H9 (cell line): ENCODE measurements around the gene CARM1. TPM values are rescaled to one million over a fixed set of nuclear protein-coding genes. Genes with fewer than 3 reads are reported as not detected.
A peak's percentile ranks its signal among the peaks of the same experiment; 100 is the strongest.
"Not testable (repeated sequence)": the region's sequence is repeated elsewhere in the genome, so short reads cannot be mapped to it uniquely, and the experiment has no call there.

Experiments used
- DNase-seq: peaks from one replicate; pipeline ENCODE4 v3.0.0-alpha.2; 2017
- H2AFZ ChIP-seq: one replicate; pipeline ENCODE4 v1.6.1; 2013; ENCODE audit warnings: mild to moderate bottlenecking, low read length, control low read depth, moderate library complexity
- H2AK5ac ChIP-seq: 2 replicates; pipeline ENCODE4 v1.6.1; 2013; ENCODE audit warnings: low read length, control low read depth, mixed read lengths; ENCODE audit not compliant: insufficient read length
- H2BK120ac ChIP-seq: one replicate; pipeline ENCODE4 v1.6.1; 2013; ENCODE audit warnings: low read depth, mild to moderate bottlenecking, low read length, control low read depth, inconsistent platforms; ENCODE audit not compliant: poor library complexity, severe bottlenecking
- H2BK12ac ChIP-seq: 2 replicates; pipeline ENCODE4 v1.6.1; 2013; ENCODE audit warnings: low read length, control low read depth, mixed read lengths, low read depth; ENCODE audit not compliant: insufficient read length
- H2BK15ac ChIP-seq: 2 replicates; pipeline ENCODE4 v1.6.1; 2013; ENCODE audit warnings: low read depth, low read length, control low read depth
- H2BK20ac ChIP-seq: one replicate; pipeline ENCODE4 v1.6.1; 2013; ENCODE audit warnings: low read depth, mild to moderate bottlenecking, low read length, control low read depth, inconsistent platforms; ENCODE audit not compliant: poor library complexity, severe bottlenecking
- H2BK5ac ChIP-seq: 2 replicates; pipeline ENCODE4 v1.6.1; 2013; ENCODE audit warnings: low read length, control low read depth, mixed read lengths; ENCODE audit not compliant: insufficient read length
- H3K14ac ChIP-seq: 2 replicates; pipeline ENCODE4 v1.6.1; 2013; ENCODE audit warnings: low read length, control low read depth; ENCODE audit not compliant: insufficient read depth
- H3K18ac ChIP-seq: 2 replicates; pipeline ENCODE4 v1.6.1; 2013; ENCODE audit warnings: low read depth, mild to moderate bottlenecking, mixed read lengths, low read length, control low read depth; ENCODE audit not compliant: insufficient read length
- H3K23ac ChIP-seq: 2 replicates; pipeline ENCODE4 v1.6.1; 2013; ENCODE audit warnings: low read length, control low read depth, mixed read lengths, low read depth; ENCODE audit not compliant: insufficient read length
- H3K23me2 ChIP-seq: 2 replicates; pipeline ENCODE4 v1.6.1; 2013; ENCODE audit warnings: low read depth, mild to moderate bottlenecking, mixed read lengths, low read length, control low read depth; ENCODE audit not compliant: insufficient read length, poor library complexity, severe bottlenecking
- H3K27ac ChIP-seq: 2 replicates; pipeline ENCODE4 v1.5.1; 2013; ENCODE audit warnings: low read length, control low read depth, mixed read lengths, low read depth; ENCODE audit not compliant: insufficient read length
- H3K27me3 ChIP-seq: 2 replicates; pipeline ENCODE4 v1.6.1; 2013; ENCODE audit warnings: low read length, control low read depth, inconsistent platforms; ENCODE audit not compliant: insufficient read depth
- H3K4ac ChIP-seq: 2 replicates; pipeline ENCODE4 v1.6.1; 2013; ENCODE audit warnings: low read depth, mild to moderate bottlenecking, control low read depth, inconsistent platforms, low read length, moderate library complexity
- H3K4me1 ChIP-seq: 2 replicates; pipeline ENCODE4 v1.6.1; 2013; ENCODE audit warnings: low read length, control low read depth, inconsistent platforms; ENCODE audit not compliant: insufficient read depth
- H3K4me2 ChIP-seq: 2 replicates; pipeline ENCODE4 v1.6.1; 2013; ENCODE audit warnings: low read length, control low read depth, mixed read lengths; ENCODE audit not compliant: insufficient read length, insufficient read depth
- H3K56ac ChIP-seq: 2 replicates; pipeline ENCODE4 v1.6.1; 2013; ENCODE audit warnings: low read depth, mild to moderate bottlenecking, mixed read lengths, low read length, control low read depth; ENCODE audit not compliant: insufficient read length
- H3K79me1 ChIP-seq: 2 replicates; pipeline ENCODE4 v1.6.1; 2013; ENCODE audit warnings: low read depth, mild to moderate bottlenecking, moderate library complexity, low read length, control low read depth, inconsistent platforms; ENCODE audit not compliant: insufficient read depth, poor library complexity, severe bottlenecking
- H3K79me2 ChIP-seq: 2 replicates; pipeline ENCODE4 v1.6.1; 2013; ENCODE audit warnings: low read length, control low read depth, inconsistent platforms; ENCODE audit not compliant: insufficient read depth
- H3K9ac ChIP-seq: 2 replicates; pipeline ENCODE4 v1.6.1; 2013; ENCODE audit warnings: low read length, control low read depth, mixed read lengths; ENCODE audit not compliant: insufficient read length; ENCODE audit errors: extremely low read depth
- H3K9me3 ChIP-seq: one replicate; pipeline ENCODE4 v1.6.1; 2013; ENCODE audit warnings: low read depth, low read length, inconsistent platforms; ENCODE audit not compliant: control insufficient read depth
- H3T11ph ChIP-seq: one replicate; pipeline ENCODE4 v1.6.1; 2013; ENCODE audit warnings: mild to moderate bottlenecking, low read length, control low read depth, inconsistent platforms
- H4K20me1 ChIP-seq: one replicate; pipeline ENCODE4 v1.6.1; 2013; ENCODE audit not compliant: control insufficient read depth, insufficient read length, insufficient read depth
- H4K5ac ChIP-seq: 2 replicates; pipeline ENCODE4 v1.6.1; 2013; ENCODE audit warnings: low read depth, mild to moderate bottlenecking, mixed read lengths, low read length, control low read depth; ENCODE audit not compliant: insufficient read length
- H4K8ac ChIP-seq: replicated peaks from 2 replicates; pipeline ENCODE4 v1.6.1; 2013; ENCODE audit warnings: low read length, control low read depth, mixed read lengths, low read depth; ENCODE audit not compliant: insufficient read length
- H4K91ac ChIP-seq: 2 replicates; pipeline ENCODE4 v1.6.1; 2013; ENCODE audit warnings: low read depth, mild to moderate bottlenecking, moderate library complexity, mixed read lengths, low read length, control low read depth; ENCODE audit not compliant: insufficient read length
- H3K27ac Mint-ChIP-seq, 3 experiments: 2 replicates in 2 of 3; 3 replicates in 1 of 3; pipeline ENCODE4 v1.8.0; 2020 to 2021; ENCODE audit warnings: mixed read lengths in 3 of 3, mild to moderate bottlenecking in 1 of 3, moderate library complexity in 1 of 3
- H3K27me3 Mint-ChIP-seq: 2 replicates; pipeline ENCODE4 v1.8.0; 2021; ENCODE audit warnings: low read depth, mild to moderate bottlenecking, moderate library complexity, mixed read lengths
- H3K36me3 Mint-ChIP-seq, 3 experiments: 2 replicates in 2 of 3; 3 replicates in 1 of 3; pipeline ENCODE4 v1.8.0; 2020 to 2021; ENCODE audit warnings: low read depth in 3 of 3, mixed read lengths in 3 of 3; ENCODE audit not compliant: insufficient read depth in 1 of 3
- H3K4me1 Mint-ChIP-seq, 2 experiments: 2 replicates each; pipeline ENCODE4 v1.8.0; 2020; ENCODE audit warnings: mixed read lengths in 2 of 2
- H3K4me3 Mint-ChIP-seq, 2 experiments: 2 replicates in 1 of 2; 3 replicates in 1 of 2; pipeline ENCODE4 v1.8.0; 2020 to 2021; ENCODE audit warnings: mild to moderate bottlenecking in 2 of 2, mixed read lengths in 2 of 2, moderate library complexity in 1 of 2
- H3K9me3 Mint-ChIP-seq, 2 experiments: 2 replicates in 1 of 2; 3 replicates in 1 of 2; pipeline ENCODE4 v1.8.0; 2020; ENCODE audit warnings: mild to moderate bottlenecking in 2 of 2, mixed read lengths in 2 of 2, moderate library complexity in 1 of 2
- whole genome bisulfite sequencing: extraction: QIAGEN DNeasy Blood & Tissue Kit; methylation state at CpG from one replicate; pipeline ENCODE4 v1.1.7; 2013; ENCODE audit warnings: missing lambda C conversion rate, low lambda C conversion rate, mixed read lengths; ENCODE audit not compliant: insufficient read length; ENCODE audit errors: extremely low coverage; 5-methylcytosine and 5-hydroxymethylcytosine counted together
- total RNA-seq: library from RNA; stranded (reverse); gene quantifications from 2 replicates; pipeline ENCODE4 v1.2.1, GENCODE V29; 2021
- TF ChIP-seq, protein P1 (sequence below): fragments of 200-600 bp; sonication (generic); conservative IDR thresholded peaks from 3 replicates; pipeline ENCODE4 v1.8.0; 2021; ENCODE audit warnings: antibody characterized with exemption, mild to moderate bottlenecking

CARM1 gene
- total RNA-seq, 1 experiment from 2014 or later: 111 TPM

DNA sequence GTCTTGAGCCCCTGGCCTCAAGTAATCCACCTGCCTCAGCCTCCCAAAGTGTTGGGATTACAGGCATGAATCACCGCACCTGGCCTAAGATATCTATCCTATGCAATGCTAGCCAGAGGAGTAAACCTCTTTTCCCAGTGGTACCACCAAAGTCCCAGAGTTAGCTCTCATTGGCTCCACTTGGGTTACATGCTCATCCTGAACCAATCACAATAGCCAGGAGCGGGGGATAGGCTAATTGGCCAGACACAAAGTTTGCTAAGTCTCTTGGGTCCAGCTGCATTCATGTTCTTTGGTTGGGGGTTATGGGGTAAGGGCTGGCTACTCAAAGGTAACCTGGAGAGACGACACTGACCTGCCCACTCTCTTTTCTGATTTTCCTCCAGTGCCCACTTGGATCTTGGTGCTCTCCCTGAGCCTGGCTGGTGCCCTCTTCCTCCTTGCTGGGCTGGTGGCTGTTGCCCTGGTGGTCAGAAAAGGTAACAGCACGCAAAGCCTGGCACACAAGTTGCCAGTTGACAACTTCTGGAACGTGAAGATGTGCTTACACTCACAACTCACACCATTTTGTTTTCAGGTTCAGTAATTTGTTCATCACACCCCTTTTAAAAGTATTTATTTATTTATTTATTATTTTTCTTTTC, 15.4 kb upstream of the CARM1 start:
- H3K9me3 Mint-ChIP-seq: no peaks in the 10 kb centered on the region
- H3K4me1 Mint-ChIP-seq: peaks cover 0 to 7% of the 10 kb centered on the region in 2 experiments; a peak in 1 of 4 replicates
- Histone ChIP-seq H3K56ac (no peak overlapping the region), H2AK5ac (no peak overlapping the region), H3K23me2 (no peaks in the 10 kb centered on the region), H2BK15ac (no peak overlapping the region), H4K5ac (no peak overlapping the region), H3K23ac (no peak overlapping the region), H3K4ac (no peak overlapping the region), H2AFZ (no peak overlapping the region), H2BK120ac (no peak overlapping the region), H3K27me3 (no peaks in the 10 kb centered on the region), H3K27ac (no peak overlapping the region), H3T11ph (no peak overlapping the region), H2BK5ac (no peak overlapping the region), H4K91ac (no peak overlapping the region), H3K9me3 (no peaks in the 10 kb centered on the region), H3K4me2 (no peak overlapping the region), H3K14ac (no peak overlapping the region), H2BK20ac (no peak overlapping the region), H3K4me1 (no peaks in the 10 kb centered on the region), H3K79me1 (no peaks in the 10 kb centered on the region), H4K20me1 (no peaks in the 10 kb centered on the region), H2BK12ac (no peak overlapping the region), H3K79me2 (no peaks in the 10 kb centered on the region), H3K18ac (no peak overlapping the region), H4K8ac (no peak overlapping the region), H3K9ac (no peak overlapping the region)
- no peak overlapping the region for H3K27ac Mint-ChIP-seq
- WGBS: no CpG with 5 or more reads among the region's 5 CpGs
- no peak overlapping the region for H3K4me3 Mint-ChIP-seq
- peak; percentile 77 for DNase-seq
- peaks cover 8% of the 10 kb centered on the region for H3K27me3 Mint-ChIP-seq
- H3K36me3 Mint-ChIP-seq: no peaks in the 10 kb centered on the region
- TF ChIP-seq, protein P1, sequence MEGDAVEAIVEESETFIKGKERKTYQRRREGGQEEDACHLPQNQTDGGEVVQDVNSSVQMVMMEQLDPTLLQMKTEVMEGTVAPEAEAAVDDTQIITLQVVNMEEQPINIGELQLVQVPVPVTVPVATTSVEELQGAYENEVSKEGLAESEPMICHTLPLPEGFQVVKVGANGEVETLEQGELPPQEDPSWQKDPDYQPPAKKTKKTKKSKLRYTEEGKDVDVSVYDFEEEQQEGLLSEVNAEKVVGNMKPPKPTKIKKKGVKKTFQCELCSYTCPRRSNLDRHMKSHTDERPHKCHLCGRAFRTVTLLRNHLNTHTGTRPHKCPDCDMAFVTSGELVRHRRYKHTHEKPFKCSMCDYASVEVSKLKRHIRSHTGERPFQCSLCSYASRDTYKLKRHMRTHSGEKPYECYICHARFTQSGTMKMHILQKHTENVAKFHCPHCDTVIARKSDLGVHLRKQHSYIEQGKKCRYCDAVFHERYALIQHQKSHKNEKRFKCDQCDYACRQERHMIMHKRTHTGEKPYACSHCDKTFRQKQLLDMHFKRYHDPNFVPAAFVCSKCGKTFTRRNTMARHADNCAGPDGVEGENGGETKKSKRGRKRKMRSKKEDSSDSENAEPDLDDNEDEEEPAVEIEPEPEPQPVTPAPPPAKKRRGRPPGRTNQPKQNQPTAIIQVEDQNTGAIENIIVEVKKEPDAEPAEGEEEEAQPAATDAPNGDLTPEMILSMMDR: peak; percentile 74

DNA sequence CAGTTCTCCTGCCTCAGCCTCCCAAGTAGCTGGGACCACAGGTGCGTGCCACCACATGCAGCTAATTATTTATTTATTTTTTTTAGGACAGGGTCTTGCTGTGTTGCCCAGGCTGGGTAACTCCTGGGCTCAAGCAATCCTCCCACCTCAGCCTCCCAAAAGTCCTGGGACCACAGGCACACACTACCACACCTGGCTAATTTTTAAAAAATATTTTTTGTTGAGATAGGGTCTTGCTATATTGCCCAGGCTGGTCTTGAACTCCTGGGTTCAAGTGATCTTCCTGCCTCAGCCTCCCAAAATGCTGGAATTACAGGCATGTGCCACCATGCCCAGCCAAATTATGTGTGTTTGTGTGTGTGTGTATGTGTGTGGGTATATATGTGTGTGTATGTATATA, 14.5 kb upstream of the CARM1 start:
- not testable (repeated sequence) for H3K27me3 ChIP-seq, H3K27me3 Mint-ChIP-seq, H2BK5ac ChIP-seq, H3K4ac ChIP-seq, H3K79me1 ChIP-seq, H3K9me3 ChIP-seq, H2BK15ac ChIP-seq, H3K79me2 ChIP-seq, H3K36me3 Mint-ChIP-seq, H2BK20ac ChIP-seq, H2BK120ac ChIP-seq, H3K27ac ChIP-seq, H3K56ac ChIP-seq, H4K91ac ChIP-seq, H3T11ph ChIP-seq, H3K9me3 Mint-ChIP-seq, H3K4me3 Mint-ChIP-seq, H4K20me1 ChIP-seq, H2AFZ ChIP-seq, H3K9ac ChIP-seq, H3K23me2 ChIP-seq, H3K27ac Mint-ChIP-seq, H2AK5ac ChIP-seq, DNase-seq, H3K18ac ChIP-seq, H3K23ac ChIP-seq, H3K14ac ChIP-seq, H3K4me1 Mint-ChIP-seq, H4K5ac ChIP-seq, H4K8ac ChIP-seq, H3K4me2 ChIP-seq, H3K4me1 ChIP-seq, H2BK12ac ChIP-seq
- no CpG with 5 or more reads among the region's 1 CpG for WGBS
